Neural cell (in vitro differentiated cells): ENCODE results near the gene DGKQ.

Source experiments
- EP300 ChIP-seq: fragments of 450-650 bp; conservative IDR thresholded peaks from 2 replicates; pipeline ENCODE4 v1.6.1; 2014; ENCODE audit warnings: antibody characterized with exemption, mild to moderate bottlenecking, moderate library complexity; ENCODE audit not compliant: poor library complexity, severe bottlenecking
- EZH2 ChIP-seq: fragments of 200-600, 300-800 bp; shearing (Covaris generic), sonication (generic); IDR thresholded peaks from 2 replicates; pipeline ENCODE4 v1.6.1; 2014; ENCODE audit warnings: antibody characterized with exemption, low read length, borderline replicate concordance, mild to moderate bottlenecking; ENCODE audit not compliant: insufficient read depth, poor library complexity, severe bottlenecking
- MXI1 ChIP-seq: fragments of 450-650 bp; conservative IDR thresholded peaks from 2 replicates; pipeline ENCODE4 v1.6.1; 2014; ENCODE audit warnings: antibody characterized with exemption, mild to moderate bottlenecking; ENCODE audit not compliant: poor library complexity, severe bottlenecking
- POLR2AphosphoS5 ChIP-seq: IDR thresholded peaks from 2 replicates; pipeline ENCODE4 v1.6.1; 2012
- SMC3 ChIP-seq: fragments of 450-650 bp; conservative IDR thresholded peaks from 2 replicates; pipeline ENCODE4 v1.6.1; 2014; ENCODE audit warnings: antibody characterized with exemption, mild to moderate bottlenecking, moderate library complexity; ENCODE audit not compliant: poor library complexity
- TAF1 ChIP-seq: IDR thresholded peaks from 2 replicates; pipeline ENCODE4 v1.6.1; 2012; ENCODE audit warnings: low read depth
- TF ChIP-seq, protein P1 (sequence below): fragments of 450-650 bp; IDR thresholded peaks from 2 replicates; pipeline ENCODE4 v1.5.1; 2014; ENCODE audit warnings: antibody characterized with exemption, mild to moderate bottlenecking, moderate library complexity; ENCODE audit not compliant: poor library complexity, severe bottlenecking
- TF ChIP-seq, protein P2 (sequence below): IDR thresholded peaks from 2 replicates; pipeline ENCODE4 v1.6.1; 2012; ENCODE audit warnings: borderline replicate concordance

DNA sequence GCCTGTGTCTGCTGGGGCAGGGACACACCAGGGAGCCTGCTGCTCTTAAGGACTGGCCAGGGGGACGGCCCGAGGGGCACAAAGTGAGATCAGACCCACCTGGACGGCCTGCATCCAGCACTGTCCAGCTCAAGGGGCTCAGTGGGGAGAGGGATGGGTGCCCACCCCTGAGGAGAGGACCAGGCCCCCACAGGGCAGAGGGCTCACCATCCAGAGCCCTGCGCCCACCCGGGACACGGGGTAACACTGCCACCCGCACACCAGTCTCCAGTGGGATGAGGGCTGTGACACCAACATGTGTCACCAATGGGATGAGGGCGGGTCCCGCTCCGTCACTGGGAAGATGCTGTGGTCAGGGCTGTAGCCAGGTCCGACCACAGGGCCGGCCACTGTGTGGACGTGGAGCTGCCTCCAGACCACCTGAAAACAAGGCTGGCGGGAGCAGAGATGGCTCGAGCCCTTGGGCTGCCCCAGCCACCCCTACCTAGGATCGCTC lies 13.2 kb downstream of the DGKQ start:
- TF ChIP-seq, protein P1, sequence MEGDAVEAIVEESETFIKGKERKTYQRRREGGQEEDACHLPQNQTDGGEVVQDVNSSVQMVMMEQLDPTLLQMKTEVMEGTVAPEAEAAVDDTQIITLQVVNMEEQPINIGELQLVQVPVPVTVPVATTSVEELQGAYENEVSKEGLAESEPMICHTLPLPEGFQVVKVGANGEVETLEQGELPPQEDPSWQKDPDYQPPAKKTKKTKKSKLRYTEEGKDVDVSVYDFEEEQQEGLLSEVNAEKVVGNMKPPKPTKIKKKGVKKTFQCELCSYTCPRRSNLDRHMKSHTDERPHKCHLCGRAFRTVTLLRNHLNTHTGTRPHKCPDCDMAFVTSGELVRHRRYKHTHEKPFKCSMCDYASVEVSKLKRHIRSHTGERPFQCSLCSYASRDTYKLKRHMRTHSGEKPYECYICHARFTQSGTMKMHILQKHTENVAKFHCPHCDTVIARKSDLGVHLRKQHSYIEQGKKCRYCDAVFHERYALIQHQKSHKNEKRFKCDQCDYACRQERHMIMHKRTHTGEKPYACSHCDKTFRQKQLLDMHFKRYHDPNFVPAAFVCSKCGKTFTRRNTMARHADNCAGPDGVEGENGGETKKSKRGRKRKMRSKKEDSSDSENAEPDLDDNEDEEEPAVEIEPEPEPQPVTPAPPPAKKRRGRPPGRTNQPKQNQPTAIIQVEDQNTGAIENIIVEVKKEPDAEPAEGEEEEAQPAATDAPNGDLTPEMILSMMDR: no peak
- TF ChIP-seq TAF1: no peak
- TF ChIP-seq SMC3: no peak
- TF ChIP-seq, protein P2, sequence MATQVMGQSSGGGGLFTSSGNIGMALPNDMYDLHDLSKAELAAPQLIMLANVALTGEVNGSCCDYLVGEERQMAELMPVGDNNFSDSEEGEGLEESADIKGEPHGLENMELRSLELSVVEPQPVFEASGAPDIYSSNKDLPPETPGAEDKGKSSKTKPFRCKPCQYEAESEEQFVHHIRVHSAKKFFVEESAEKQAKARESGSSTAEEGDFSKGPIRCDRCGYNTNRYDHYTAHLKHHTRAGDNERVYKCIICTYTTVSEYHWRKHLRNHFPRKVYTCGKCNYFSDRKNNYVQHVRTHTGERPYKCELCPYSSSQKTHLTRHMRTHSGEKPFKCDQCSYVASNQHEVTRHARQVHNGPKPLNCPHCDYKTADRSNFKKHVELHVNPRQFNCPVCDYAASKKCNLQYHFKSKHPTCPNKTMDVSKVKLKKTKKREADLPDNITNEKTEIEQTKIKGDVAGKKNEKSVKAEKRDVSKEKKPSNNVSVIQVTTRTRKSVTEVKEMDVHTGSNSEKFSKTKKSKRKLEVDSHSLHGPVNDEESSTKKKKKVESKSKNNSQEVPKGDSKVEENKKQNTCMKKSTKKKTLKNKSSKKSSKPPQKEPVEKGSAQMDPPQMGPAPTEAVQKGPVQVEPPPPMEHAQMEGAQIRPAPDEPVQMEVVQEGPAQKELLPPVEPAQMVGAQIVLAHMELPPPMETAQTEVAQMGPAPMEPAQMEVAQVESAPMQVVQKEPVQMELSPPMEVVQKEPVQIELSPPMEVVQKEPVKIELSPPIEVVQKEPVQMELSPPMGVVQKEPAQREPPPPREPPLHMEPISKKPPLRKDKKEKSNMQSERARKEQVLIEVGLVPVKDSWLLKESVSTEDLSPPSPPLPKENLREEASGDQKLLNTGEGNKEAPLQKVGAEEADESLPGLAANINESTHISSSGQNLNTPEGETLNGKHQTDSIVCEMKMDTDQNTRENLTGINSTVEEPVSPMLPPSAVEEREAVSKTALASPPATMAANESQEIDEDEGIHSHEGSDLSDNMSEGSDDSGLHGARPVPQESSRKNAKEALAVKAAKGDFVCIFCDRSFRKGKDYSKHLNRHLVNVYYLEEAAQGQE: no peak
- TF ChIP-seq POLR2AphosphoS5: no peak
- no peak for TF ChIP-seq EP300
- no peak for TF ChIP-seq MXI1
- no peak for TF ChIP-seq EZH2
